GM18526 (cell line): ENCODE measurements around the gene TBL1Y.

ENCODE experiments used
- POLR2A ChIP-seq: IDR thresholded peaks from 3 replicates; pipeline ENCODE4 v1.6.1; 2011; ENCODE audit not compliant: insufficient read length; ENCODE audit errors: extremely low read depth

TBL1Y gene

GRCh38 chrY:6910372-6911252 lies at the start of gene TBL1Y:
TSS of gene TBL1Y (plus strand) at chrY:6910697. CDS start at chrY:7025085, 114,388 bp downstream.
- TF ChIP-seq POLR2A: no peak

DNA sequence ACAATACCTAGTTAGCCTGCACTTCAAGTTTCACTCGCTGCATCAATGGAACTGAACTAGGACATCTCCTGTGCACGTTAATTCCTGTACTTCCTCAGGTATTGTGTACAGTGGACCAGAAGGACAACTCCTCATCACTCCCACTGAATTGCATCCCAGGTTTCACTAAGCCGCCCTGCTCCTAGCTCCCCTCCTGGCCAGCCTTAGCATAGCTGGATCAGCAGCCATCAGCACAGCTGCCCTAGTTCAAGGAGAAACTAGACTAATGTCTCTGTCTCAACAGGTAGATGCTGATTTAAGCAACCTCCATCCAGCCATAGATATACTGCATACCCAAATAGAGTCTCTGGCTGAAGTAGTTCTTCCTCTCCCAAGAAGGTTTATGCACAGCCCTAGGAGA lies 16.0 kb upstream of the TBL1Y start:
- TF ChIP-seq POLR2A: no peak

DNA sequence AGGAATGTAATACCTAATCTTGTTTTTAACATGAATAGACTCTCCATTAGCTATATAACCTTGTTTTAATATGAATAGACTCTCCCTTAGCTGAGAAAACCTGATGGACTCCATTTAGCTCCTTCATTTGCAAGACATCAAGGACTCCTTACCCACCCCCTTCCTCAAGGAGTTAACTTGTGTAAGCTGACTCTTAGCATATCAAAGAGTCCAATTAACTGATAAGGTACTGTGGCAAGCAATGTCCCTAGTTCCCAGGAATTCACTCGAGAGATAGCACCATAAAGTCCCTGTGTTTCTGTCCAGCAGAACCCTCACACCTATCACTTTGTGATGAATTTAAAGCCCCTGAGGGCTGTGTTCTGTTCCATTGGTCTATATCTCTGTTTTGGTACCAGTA lies 15.3 kb upstream of the TBL1Y start:
- TF ChIP-seq POLR2A: no peak

DNA sequence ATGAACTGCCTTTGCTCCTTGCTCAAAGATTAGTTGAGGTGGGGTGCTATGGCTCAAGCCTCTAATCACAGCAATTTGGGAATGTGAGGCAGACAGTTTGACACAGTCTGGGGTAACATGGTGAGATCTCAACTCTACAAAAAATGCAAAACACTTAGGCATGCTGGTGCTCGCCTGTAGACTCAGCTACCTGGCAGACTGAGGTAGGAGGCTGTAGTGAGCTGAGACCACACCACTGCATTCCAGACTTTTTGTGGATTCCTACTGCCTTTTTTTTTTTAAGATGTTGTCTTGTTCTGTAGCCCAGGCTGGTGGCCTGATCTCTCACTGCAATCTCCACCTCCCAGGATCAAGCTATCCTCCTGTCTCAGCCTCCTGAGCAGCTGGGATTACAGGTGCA lies 2.9 kb upstream of the TBL1Y start:
- no peak for TF ChIP-seq POLR2A

- no peak for TF ChIP-seq POLR2A
Observed at GRCh38 chrY:6909118-6909521, 1.4 kb upstream of the TBL1Y start.

DNA sequence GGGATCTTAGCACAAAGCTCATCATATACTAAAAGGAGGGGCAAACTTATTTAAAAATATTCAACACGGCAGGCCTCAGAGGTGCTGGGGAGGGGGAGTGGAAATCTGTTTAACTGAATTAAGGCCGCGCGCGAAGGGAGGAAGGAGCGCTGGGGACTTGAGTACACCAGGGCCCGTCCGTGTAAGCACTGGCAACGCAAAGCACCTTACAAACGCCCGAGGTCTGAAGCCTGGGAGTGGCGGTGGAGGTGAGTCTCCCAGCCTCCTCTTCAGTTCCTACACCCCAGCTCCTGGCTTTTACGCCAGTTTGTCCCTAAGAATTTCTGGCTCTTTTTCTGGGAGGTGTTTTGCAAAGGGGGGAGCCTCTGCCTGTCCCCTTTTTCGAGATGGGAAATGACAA lies 641 bp upstream of the TBL1Y start:
- TF ChIP-seq POLR2A: no peak

- TF ChIP-seq POLR2A: no peak
Observed at GRCh38 chrY:6911253-6911881, 870 bp downstream of the TBL1Y start, which contains the start of gene AMELY. TSS of gene AMELY (minus strand) at chrY:6911752. CDS start at chrY:6872608, 39,144 bp downstream.

GRCh38 chrY:6913362-6913761 lies 2.9 kb downstream of the TBL1Y start:
- TF ChIP-seq POLR2A: no peak

DNA sequence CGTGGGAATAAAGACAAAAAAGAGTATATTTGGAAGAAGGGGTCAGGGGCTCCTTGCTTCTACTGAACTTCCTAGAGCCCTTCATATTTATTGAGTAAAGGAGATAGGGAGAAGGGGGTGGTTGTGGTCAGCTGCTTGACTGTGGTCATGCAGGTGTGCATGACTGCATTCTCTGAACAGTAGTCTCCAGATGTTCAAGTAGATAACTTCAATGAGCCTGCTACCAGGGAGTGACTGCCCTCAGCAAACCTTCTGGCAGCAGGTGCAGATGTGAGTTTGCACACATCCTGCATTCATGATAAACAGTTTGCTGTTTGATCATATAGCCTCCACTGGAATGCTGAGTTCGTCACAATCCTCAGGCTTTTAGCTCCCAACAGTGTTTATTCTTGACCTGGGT lies 10.6 kb downstream of the TBL1Y start:
- TF ChIP-seq POLR2A: no peak

DNA sequence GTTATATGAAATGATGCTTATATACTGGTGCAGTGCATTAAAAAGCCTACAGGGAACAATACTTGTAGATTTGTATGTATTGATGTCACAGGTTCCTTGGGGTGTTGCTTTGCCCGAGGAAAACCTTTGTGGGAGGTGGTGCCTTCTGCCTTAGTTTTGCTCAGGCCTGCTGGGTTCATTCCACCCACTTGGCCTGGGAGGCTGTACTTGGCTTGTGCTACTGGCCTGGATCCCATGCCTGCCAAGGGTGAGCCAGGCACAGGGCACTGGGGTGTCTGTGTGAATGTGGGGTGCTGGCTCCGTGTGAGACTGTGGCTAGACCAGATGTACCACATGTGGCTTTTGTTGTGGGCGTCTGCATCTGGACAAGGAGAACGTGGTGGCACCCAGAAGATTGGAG lies 17.8 kb downstream of the TBL1Y start:
- TF ChIP-seq POLR2A: no peak

DNA sequence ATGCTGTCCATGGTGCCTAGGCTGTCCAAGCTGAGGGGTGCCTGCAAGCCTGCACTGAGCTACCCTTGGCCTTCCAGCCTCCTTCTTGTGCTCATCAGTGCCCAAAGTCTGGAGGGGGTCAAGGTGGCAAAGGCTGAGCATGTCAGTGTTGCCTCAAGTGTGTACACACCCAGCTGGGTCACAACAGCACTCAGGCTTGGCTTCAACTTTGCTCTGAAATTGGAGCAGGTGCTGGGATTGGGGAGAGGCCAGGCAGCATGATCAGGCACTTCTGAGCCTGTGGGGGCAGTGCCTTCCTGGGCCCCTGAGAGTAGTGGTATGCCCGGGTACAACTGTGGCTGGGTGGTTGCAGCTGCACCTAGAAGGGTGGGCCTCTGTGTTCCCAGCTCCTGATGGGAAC lies 18.7 kb downstream of the TBL1Y start:
- no peak for TF ChIP-seq POLR2A

- no peak for TF ChIP-seq POLR2A
Observed at GRCh38 chrY:6931779-6932396, 21.4 kb downstream of the TBL1Y start.

GRCh38 chrY:6935497-6935896 lies 25.0 kb downstream of the TBL1Y start:
- no peak for TF ChIP-seq POLR2A

- no peak for TF ChIP-seq POLR2A
Observed at GRCh38 chrY:6947695-6948094, 37.2 kb downstream of the TBL1Y start.

DNA sequence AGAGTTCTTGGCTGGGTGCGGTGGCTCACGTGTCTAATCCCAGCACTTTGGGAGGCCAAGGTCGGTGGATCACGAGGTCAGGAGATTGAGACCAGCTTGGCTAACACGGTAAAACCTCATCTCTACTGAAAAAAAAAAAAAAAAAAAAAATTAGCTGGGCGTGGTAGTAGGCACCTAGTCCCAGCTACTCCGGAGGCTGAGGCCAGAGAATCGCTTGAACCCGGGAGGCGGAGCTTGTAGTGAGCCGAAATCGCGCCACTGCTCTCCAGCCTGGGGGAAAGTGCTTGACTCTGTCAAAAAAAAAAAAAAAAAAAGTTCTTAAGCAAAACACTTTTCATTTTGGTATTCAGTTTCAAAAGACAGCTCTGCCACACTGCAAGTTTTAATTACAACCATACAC lies 37.9 kb downstream of the TBL1Y start:
- no peak for TF ChIP-seq POLR2A

DNA sequence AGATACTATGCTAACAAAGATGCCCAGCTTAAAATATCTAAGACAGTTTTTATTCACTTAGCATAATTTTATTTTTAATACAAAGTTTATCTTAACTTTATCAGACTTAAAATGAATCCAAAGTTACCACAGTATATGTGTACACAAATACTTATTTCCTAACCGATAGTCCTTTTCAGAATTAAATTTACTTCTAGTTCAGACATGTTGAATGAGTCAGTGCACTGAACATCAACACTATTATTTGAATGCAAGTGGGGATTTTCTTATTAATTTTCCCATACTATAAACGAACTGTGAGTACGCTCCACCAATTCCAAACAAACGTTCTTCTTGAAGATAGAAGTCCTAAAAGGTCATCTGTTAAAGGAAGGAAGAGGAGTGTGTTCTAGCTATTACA lies 39.5 kb downstream of the TBL1Y start:
- no peak for TF ChIP-seq POLR2A

- TF ChIP-seq POLR2A: no peak
Observed at GRCh38 chrY:6964732-6965131, 54.2 kb downstream of the TBL1Y start.

DNA sequence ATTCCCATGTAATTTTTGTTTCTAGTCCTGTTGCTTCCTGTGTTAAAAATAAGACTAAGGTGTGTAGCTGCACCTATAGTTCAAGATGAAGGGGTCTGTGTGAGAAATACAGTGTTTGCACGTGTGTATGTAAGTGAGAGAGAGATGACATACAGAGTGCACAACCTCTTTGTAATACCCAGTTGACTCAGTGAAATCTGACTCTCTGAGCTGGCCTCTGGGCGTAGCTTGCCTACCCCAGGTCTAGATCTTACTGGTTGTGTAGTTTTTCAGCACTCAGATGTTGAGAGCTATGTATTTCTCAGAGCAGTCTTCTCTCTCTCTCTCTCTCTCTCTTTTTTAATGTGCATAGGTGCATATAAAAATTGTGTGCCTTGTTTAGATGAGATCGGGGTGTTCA lies 56.0 kb downstream of the TBL1Y start:
- TF ChIP-seq POLR2A: no peak
